SJSA1 (cell line): ENCODE measurements around the gene MCU. TPM values are rescaled to one million over a fixed set of nuclear protein-coding genes. Genes with fewer than 3 reads are reported as not detected.

Experiments
- total RNA-seq: library from RNA; depleted of rRNA; stranded (reverse); fragments of >200 nt; shearing (Covaris generic); gene quantifications from 2 replicates; pipeline ENCODE4 v1.2.3, GENCODE V29; 2014; rRNA removed

The MCU gene
- total RNA-seq, 1 experiment from 2014 or later = 59.9 TPM

Other genes starting within 250 kb of the MCU start
- gene MICU1, start 66.1 kb upstream of the MCU start, total RNA-seq = 50.7 and 57.1 TPM in 2 replicates
- gene OIT3, start 201.6 kb downstream of the MCU start, total RNA-seq = not detected in 2 replicates